ENCODE data around the gene ZNF17.

- TF ChIP-seq CTCF (IDR thresholded peaks at IDR 0.05), result no peak
- no peak for TF ChIP-seq POLR2A (IDR thresholded peaks at IDR 0.05)
Observed at GRCh38 chr19:57377498-57378146, 33.3 kb upstream of the ZNF17 start.
